Measurements from ENCODE around the gene EXOC1L. TPM values are rescaled to one million over a fixed set of nuclear protein-coding genes. Genes with fewer than 3 reads are reported as not detected.

The EXOC1L gene
- total and polyA plus RNA-seq, 2 of the 13 experiments (the other 11 are each of a cell fraction or from before 2014, with no cell fraction given): not detected

DNA sequence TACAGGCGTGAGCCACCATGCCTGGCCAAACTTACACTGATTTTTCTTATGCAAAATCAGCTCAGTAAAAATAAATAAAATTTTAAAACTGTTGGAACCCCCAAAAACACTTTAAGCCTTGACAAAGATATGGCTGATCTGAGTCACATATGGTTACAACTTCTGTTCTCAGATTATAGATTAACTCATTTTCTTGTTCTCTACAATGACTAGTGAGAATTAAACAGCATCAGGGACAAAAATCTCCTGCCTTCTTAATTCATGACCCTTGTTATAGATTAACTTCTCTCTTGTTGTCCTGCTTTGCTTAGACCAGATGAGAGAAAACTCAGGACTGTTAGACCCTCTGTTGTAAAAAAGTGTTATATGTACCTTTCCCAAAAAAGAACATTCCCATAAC lies 24.2 kb upstream of the EXOC1L start:
- FAIRE-seq (no peak), DNase-seq (ENCODE audit: low spot score) (no peak), ATAC-seq (no peak)
- intact Hi-C loops (cut with micrococcal nuclease; ENCODE audit: unreplicated experiment): no loop called here
- H3K9ac ChIP-seq (ENCODE audit: insufficient read depth, low read depth, low read length): no peak overlapping the region
- no peaks in the 10 kb centered on the region for H4K20me1 ChIP-seq (ENCODE audit: insufficient read depth, low read length)
- H3K4me2 ChIP-seq (ENCODE audit: low read depth, low read length): no peak overlapping the region
- no peaks in the 10 kb centered on the region for H3K79me2 ChIP-seq (ENCODE audit: insufficient read depth, low read length)
- no peak overlapping the region for H2AFZ ChIP-seq (ENCODE audit: low read length)
- H3K27me3 ChIP-seq (ENCODE audit: control insufficient read depth in 1 of 2, insufficient read depth in 2 of 2, low read length in 2 of 2): no peaks in the 10 kb centered on the region
- TF ChIP-seq ZNF280B (CRISPR knock-in tag; IDR thresholded peaks at IDR 0.05; ENCODE audit: borderline replicate concordance) (no peak), ARNTL (CRISPR knock-in tag; IDR thresholded peaks at IDR 0.05) (no peak), ZNF383 (CRISPR knock-in tag; IDR thresholded peaks at IDR 0.05; ENCODE audit: borderline replicate concordance) (no peak), ZFP36L1 (CRISPR knock-in tag; IDR thresholded peaks at IDR 0.05) (no peak), HMG20B (CRISPR knock-in tag; conservative IDR thresholded peaks at IDR 0.05) (no peak), TEAD2 (CRISPR knock-in tag; IDR thresholded peaks at IDR 0.05) (no peak), KAT2B (IDR thresholded peaks at IDR 0.05; ENCODE audit: borderline replicate concordance, low read depth, low read length) (no peak), ZBTB21 (CRISPR knock-in tag; IDR thresholded peaks at IDR 0.05) (no peak), MAZ (IDR thresholded peaks at IDR 0.05; ENCODE audit: borderline replicate concordance, low read depth, low read length) (no peak), MAZ (CRISPR knock-in tag; IDR thresholded peaks at IDR 0.05; ENCODE audit: low read depth) (no peak), ZC3H4 (CRISPR knock-in tag; IDR thresholded peaks at IDR 0.05; ENCODE audit: borderline replicate concordance) (no peak), TGIF2 (CRISPR knock-in tag; IDR thresholded peaks at IDR 0.05) (no peak), MXD1 (CRISPR knock-in tag; IDR thresholded peaks at IDR 0.05) (no peak), HOXD1 (CRISPR knock-in tag; IDR thresholded peaks at IDR 0.05) (no peak), NCOA1 (CRISPR knock-in tag; IDR thresholded peaks at IDR 0.05) (no peak), SRSF1 (optimal IDR thresholded peaks at IDR 0.05; ENCODE audit: low read depth, low read length) (no peak), CHD2 (IDR thresholded peaks at IDR 0.05; ENCODE audit: low read depth, low read length) (no peak)
- TF ChIP-seq, protein P1, sequence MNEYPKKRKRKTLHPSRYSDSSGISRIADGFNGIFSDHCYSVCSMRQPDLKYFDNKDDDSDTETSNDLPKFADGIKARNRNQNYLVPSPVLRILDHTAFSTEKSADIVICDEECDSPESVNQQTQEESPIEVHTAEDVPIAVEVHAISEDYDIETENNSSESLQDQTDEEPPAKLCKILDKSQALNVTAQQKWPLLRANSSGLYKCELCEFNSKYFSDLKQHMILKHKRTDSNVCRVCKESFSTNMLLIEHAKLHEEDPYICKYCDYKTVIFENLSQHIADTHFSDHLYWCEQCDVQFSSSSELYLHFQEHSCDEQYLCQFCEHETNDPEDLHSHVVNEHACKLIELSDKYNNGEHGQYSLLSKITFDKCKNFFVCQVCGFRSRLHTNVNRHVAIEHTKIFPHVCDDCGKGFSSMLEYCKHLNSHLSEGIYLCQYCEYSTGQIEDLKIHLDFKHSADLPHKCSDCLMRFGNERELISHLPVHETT (CRISPR knock-in tag; conservative IDR thresholded peaks at IDR 0.05): no peak
- no peaks in the 10 kb centered on the region for H3K36me3 ChIP-seq (replicated peaks in 1 of 2; ENCODE audit: control insufficient read depth in 1 of 2, insufficient read depth in 2 of 2, low read length in 2 of 2)
- in situ Hi-C loops (cut with HindIII; ENCODE audit: extremely low pct_ligation_motif_present, low pct_unique_long_range_greater_than_20kb): no loop called here
- ChIA-PET CTCF (ENCODE audit: low intra/inter-chr PET ratio, low total read pairs) (no interaction called here), POLR2A (no interaction called here)
- no TSS peak for BruUV-seq (replicated peaks)
- H3K27ac ChIP-seq (ENCODE audit: extremely low read length, insufficient read depth, low read length): no peak overlapping the region
- no peaks in the 10 kb centered on the region for H3K9me3 ChIP-seq (ENCODE audit: low read length)
- 12% methylated on average over 1 of the region's 1 CpG for WGBS (ENCODE audit: low lambda C conversion rate)
- H3K4me1 ChIP-seq (ENCODE audit: insufficient read depth, low read length): no peaks in the 10 kb centered on the region
- H3K4me3 ChIP-seq (replicated peaks in 1 of 3; ENCODE audit: insufficient read depth in 1 of 3, low read depth in 2 of 3, low read length in 3 of 3): no peak overlapping the region

Data from HepG2 (cell line).